Osteocyte (in vitro differentiated cells): Measurements from ENCODE around the gene ABCF2. TPM values are rescaled to one million over a fixed set of nuclear protein-coding genes. Genes with fewer than 3 reads are reported as not detected.
A peak's percentile ranks its signal among the peaks of the same experiment; 100 is the strongest.

Source experiments
- DNase-seq: peaks from one replicate; pipeline ENCODE4 v3.0.0; 2021; ENCODE audit warnings: mixed read lengths; ENCODE audit not compliant: unreplicated experiment; ENCODE audit errors: extremely low spot score
- H3K27ac Mint-ChIP-seq: one replicate; pipeline ENCODE4 v1.8.0; 2021; ENCODE audit warnings: mild to moderate bottlenecking, mixed read lengths; ENCODE audit not compliant: unreplicated experiment
- H3K27me3 Mint-ChIP-seq: one replicate; pipeline ENCODE4 v1.8.0; 2021; ENCODE audit warnings: mixed read lengths; ENCODE audit not compliant: unreplicated experiment
- H3K36me3 Mint-ChIP-seq: one replicate; pipeline ENCODE4 v1.8.0; 2021; ENCODE audit warnings: mixed read lengths; ENCODE audit not compliant: unreplicated experiment
- H3K4me1 Mint-ChIP-seq: one replicate; pipeline ENCODE4 v1.8.0; 2021; ENCODE audit warnings: mixed read lengths; ENCODE audit not compliant: unreplicated experiment
- H3K4me3 Mint-ChIP-seq: one replicate; pipeline ENCODE4 v1.8.0; 2021; ENCODE audit warnings: mild to moderate bottlenecking, moderate library complexity, mixed read lengths; ENCODE audit not compliant: unreplicated experiment
- H3K9me3 Mint-ChIP-seq: one replicate; pipeline ENCODE4 v1.8.0; 2021; ENCODE audit warnings: mixed read lengths; ENCODE audit not compliant: unreplicated experiment
- total RNA-seq: library from RNA; stranded (reverse); gene quantifications from 2 replicates; pipeline ENCODE4 v1.2.1, GENCODE V29; 2021
- TF ChIP-seq, protein P1 (sequence below): fragments of 200-600 bp; sonication (generic); IDR thresholded peaks from 2 replicates; pipeline ENCODE4 v1.5.0; 2021; ENCODE audit warnings: antibody characterized with exemption, mild to moderate bottlenecking, moderate library complexity

The ABCF2 gene
- total RNA-seq, 1 donor from 2014 or later, result 43.9 TPM

DNA sequence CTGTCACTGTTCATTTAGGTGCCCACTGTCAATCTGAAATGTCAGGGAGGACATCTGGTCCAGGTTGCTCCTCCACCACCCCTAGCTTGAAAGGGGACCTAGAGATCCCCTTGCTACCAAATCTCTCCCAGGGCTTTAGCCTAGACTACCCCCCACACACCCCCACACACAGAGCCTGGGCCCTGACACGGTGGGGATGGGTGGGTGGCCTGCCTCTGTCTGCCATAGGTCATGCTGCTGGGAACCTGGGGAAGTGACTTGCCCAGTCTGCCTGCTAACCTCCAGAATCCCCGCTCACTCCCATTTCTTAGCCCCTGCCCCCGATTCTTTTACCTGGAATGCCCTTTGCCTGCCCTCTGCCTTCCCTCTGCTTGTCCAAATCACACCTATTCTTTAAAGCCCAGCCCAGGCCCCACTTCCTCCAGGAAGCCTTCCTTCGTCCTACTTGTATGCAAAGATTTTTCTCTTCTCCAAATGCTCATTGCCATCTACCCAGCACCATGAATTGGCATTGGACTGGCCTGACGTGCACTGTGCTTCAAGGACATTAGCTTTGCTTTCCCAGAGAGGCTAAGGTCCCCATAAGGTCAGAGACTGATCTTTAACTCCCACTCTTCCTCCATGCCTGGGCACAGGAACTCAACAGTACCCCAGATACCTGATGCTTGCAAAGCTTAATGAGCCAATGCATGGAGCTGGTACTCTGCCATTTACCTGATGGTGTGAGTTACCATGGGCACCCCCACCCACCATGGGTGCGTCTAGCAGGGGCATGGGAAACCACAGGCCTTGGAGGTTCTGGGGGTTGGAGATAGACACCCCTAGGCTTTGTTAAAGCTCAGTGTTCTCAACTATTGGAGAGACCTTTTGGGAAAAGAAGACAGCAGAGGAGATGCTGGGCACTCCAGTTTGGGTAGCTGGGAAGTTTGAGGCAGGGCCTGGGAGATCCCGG, 23.5 kb upstream of the ABCF2 start:
- no peak for DNase-seq
- H3K36me3 Mint-ChIP-seq, result peaks cover 2% of the 10 kb centered on the region
- peak overlapping the region; percentile 100 for H3K27ac Mint-ChIP-seq
- H3K27me3 Mint-ChIP-seq, result no peaks in the 10 kb centered on the region
- TF ChIP-seq, protein P1, sequence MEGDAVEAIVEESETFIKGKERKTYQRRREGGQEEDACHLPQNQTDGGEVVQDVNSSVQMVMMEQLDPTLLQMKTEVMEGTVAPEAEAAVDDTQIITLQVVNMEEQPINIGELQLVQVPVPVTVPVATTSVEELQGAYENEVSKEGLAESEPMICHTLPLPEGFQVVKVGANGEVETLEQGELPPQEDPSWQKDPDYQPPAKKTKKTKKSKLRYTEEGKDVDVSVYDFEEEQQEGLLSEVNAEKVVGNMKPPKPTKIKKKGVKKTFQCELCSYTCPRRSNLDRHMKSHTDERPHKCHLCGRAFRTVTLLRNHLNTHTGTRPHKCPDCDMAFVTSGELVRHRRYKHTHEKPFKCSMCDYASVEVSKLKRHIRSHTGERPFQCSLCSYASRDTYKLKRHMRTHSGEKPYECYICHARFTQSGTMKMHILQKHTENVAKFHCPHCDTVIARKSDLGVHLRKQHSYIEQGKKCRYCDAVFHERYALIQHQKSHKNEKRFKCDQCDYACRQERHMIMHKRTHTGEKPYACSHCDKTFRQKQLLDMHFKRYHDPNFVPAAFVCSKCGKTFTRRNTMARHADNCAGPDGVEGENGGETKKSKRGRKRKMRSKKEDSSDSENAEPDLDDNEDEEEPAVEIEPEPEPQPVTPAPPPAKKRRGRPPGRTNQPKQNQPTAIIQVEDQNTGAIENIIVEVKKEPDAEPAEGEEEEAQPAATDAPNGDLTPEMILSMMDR, result no peak
- peak overlapping the region; percentile 82 for H3K4me3 Mint-ChIP-seq
- no peaks in the 10 kb centered on the region for H3K9me3 Mint-ChIP-seq
- H3K4me1 Mint-ChIP-seq, result peaks cover 65% of the 10 kb centered on the region

DNA sequence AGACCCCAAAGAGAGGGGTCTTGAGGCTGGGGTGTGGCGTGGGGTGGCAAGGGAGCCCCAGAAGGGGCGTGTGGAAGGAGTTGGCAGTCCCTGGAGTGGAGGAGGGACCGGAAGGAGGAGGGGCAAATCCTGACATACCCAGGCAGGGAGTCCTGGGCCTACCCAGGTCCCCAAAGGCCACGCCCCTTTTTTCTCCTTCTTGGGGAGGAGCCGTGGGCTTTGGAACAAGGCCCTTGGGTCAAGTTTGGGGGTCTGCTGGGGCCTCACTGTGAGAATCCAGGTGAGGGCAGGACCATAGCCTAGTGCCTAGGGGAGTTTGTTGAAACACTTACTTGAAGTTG, 22.7 kb upstream of the ABCF2 start:
- TF ChIP-seq, protein P1, result no peak
- Mint-ChIP-seq H3K27ac (peak overlapping the region; percentile 100), H3K4me1 (peaks cover 69% of the 10 kb centered on the region), H3K27me3 (no peaks in the 10 kb centered on the region), H3K36me3 (no peaks in the 10 kb centered on the region), H3K4me3 (peak overlapping the region; percentile 82), H3K9me3 (no peaks in the 10 kb centered on the region)
- no peak for DNase-seq

DNA sequence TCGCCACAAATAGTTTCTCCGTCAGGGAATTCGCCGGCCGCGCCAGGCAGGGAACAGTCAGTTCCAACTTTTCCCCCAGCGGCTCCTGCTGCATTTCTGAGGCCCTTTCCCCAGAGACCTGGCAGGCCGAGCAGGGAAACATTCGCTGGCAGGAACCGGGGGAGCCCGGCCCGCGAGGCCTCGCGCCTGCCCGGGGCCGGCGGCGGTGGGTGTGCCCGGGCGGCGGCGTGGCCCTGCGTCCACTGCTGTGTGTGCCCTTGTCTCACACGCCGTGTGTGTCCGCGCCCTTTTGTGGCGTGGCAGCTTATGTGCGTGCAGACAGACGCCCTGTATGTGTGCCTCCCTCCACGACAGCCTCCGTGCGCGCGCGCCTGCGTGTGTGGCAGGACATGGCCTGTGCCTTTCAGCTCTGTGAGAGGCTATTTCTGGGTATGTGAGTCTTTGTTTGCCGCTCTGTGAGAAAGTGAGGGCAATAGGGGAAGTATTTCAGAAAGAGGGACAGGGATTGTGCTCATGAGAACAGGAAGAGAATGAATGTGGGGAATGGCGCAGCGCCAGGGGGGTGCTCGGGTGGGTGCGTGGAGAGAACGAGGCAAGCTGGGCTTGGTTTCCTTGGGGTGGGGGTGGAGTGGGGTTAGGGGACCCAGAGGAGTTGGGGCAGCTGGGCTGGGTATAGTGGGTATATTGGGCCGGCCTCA, 22.2 kb upstream of the ABCF2 start:
- Mint-ChIP-seq H3K27me3 (no peaks in the 10 kb centered on the region), H3K36me3 (no peaks in the 10 kb centered on the region), H3K4me3 (peak overlapping the region; percentile 82), H3K4me1 (peaks cover 72% of the 10 kb centered on the region), H3K9me3 (no peaks in the 10 kb centered on the region), H3K27ac (peak overlapping the region; percentile 100)
- TF ChIP-seq, protein P1, result no peak
- peak; percentile 92 for DNase-seq

DNA sequence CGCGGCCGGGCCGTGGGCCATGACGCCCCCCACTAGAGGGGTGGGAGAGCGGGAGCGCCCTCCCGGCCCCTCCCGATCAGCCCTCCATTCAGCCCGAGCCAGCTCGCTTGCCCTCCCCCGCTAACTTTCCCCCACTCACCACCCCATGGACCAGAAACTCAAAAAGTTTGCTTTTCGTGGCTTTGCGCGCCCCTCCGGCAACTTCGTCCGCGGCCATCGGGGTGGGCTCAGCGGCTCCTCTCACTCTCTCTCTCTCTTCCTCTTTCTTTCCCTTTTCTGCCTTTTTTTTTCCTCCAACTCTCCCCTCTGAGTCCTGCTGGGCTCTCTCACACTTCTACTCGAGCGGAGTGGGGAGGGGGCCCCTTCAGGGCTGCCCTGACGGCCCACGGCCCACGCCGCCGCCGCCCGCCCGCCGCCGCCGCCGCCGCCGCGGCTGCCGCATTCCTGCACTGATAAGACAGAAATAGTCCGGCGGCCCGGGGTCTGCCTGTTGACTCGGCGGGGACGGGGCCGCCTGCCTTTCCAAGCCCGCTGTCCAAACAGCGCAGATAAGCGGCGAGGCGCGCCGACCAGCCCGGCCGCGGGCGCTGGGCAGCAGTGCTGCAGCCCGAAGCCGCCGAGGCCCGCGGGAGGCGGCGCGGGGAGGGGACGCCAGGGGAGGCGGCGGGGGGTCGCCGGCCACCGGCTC, 21.5 kb upstream of the ABCF2 start, which contains the start of gene SMARCD3:
Gene SMARCD3 (minus strand): TSS at position 349 of the 688 bp plus-strand sequence. CDS start 132 bp downstream, at position 217.
- Mint-ChIP-seq H3K36me3 (no peaks in the 10 kb centered on the region), H3K9me3 (no peaks in the 10 kb centered on the region), H3K4me3 (peak within 1 kb of the TSS; percentile 100), H3K27me3 (no peaks in the 10 kb centered on the region), H3K4me1 (peaks cover 72% of the 10 kb centered on the region), H3K27ac (peak within 1 kb of the TSS; percentile 100)
- TF ChIP-seq, protein P1, result no peak
- DNase-seq, result no peak
